Esophagus muscularis mucosa (tissue), 4 donors: Measurements from ENCODE around the gene FAM118B.

Experiments used
- EP300 ChIP-seq: sonication (generic); formaldehyde crosslinking; IDR thresholded peaks from one replicate; pipeline ENCODE4 v1.6.1; 2017; ENCODE audit warnings: antibody characterized with exemption
- POLR2A ChIP-seq: fragments of 450-650 bp; IDR thresholded peaks from one replicate; pipeline ENCODE4 v1.6.1; 2017; ENCODE audit warnings: antibody characterized with exemption, moderate library complexity, mild to moderate bottlenecking, low read depth
- POLR2AphosphoS5 ChIP-seq, 2 donors: sonication (generic); formaldehyde crosslinking; IDR thresholded peaks; one replicate each; pipeline ENCODE4 v1.6.1; 2017; ENCODE audit warnings: antibody characterized with exemption in 2 of 2
- TF ChIP-seq, protein P1 (sequence below), 3 experiments: fragments of 200-600 bp in 2 of 3; fragments of 450-650 bp in 1 of 3; sonication (generic) in 2 of 3; IDR thresholded peaks; one replicate each; pipeline ENCODE4 v1.5.1; 2017 to 2019; ENCODE audit warnings: antibody characterized with exemption in 3 of 3, mild to moderate bottlenecking in 2 of 3, moderate library complexity in 1 of 3

DNA sequence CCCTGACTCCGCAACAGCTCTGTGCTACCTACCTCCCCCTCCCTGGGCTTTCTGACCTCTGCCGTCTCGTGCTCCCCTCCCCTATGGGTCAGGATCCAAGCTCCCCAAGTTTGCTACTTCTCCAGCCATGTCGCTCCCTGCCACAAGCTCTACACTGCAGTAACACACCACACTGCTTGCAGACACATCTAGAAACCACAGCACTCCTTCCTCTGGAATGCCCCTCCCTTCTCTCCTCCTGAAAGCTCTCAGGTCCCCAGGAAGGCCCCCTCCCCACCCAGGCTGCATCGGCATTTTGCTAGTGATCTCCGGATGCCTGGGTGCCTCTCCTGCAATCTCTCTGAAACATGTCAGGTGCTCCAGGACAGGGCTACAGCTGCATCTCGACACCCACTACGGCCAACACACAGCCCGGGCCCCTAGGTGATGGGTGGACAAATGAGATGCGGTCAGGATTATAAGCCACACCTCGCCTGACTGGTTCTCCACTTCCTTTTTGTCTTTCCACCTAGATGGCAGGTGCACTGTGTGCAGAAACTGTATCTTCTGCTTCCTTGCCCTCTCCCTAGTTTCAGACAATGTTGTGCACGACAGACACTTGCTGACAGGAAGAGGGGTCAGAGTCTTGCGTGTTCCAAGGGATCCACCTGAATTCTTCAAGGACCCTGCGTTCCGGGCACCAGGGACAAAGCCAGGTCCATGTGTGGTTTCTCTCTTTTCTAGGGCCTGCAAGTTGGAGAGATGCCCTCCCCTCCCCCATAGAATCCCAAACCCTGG, 23.1 kb upstream of the FAM118B start:
- TF ChIP-seq, protein P1, sequence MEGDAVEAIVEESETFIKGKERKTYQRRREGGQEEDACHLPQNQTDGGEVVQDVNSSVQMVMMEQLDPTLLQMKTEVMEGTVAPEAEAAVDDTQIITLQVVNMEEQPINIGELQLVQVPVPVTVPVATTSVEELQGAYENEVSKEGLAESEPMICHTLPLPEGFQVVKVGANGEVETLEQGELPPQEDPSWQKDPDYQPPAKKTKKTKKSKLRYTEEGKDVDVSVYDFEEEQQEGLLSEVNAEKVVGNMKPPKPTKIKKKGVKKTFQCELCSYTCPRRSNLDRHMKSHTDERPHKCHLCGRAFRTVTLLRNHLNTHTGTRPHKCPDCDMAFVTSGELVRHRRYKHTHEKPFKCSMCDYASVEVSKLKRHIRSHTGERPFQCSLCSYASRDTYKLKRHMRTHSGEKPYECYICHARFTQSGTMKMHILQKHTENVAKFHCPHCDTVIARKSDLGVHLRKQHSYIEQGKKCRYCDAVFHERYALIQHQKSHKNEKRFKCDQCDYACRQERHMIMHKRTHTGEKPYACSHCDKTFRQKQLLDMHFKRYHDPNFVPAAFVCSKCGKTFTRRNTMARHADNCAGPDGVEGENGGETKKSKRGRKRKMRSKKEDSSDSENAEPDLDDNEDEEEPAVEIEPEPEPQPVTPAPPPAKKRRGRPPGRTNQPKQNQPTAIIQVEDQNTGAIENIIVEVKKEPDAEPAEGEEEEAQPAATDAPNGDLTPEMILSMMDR (IDR thresholded peaks at IDR 0.05): no peak
- no peak for TF ChIP-seq POLR2AphosphoS5 (IDR thresholded peaks at IDR 0.05)
- TF ChIP-seq POLR2A: no peak
- no peak for TF ChIP-seq EP300
